GM19455 (cell line): ENCODE data around the gene SNTG2.
"Not testable (repeated sequence)": the region's sequence is repeated elsewhere in the genome, so short reads cannot be mapped to it uniquely, and the experiment has no call there.

ENCODE experiments used
- ATAC-seq: cut with Tn5 transposase; IDR thresholded peaks from one replicate; pipeline ENCODE4 v1.9.1; 2021; ENCODE audit not compliant: unreplicated experiment

SNTG2 gene

GRCh38 chr2:1405124-1405523 lies 454.5 kb downstream of the SNTG2 start:
- ATAC-seq, result no peak

GRCh38 chr2:1405967-1406366 lies 455.3 kb downstream of the SNTG2 start:
- ATAC-seq, result no peak

- no peak for ATAC-seq
Measured at GRCh38 chr2:1406434-1406833, 455.8 kb downstream of the SNTG2 start.

GRCh38 chr2:1407950-1408675 lies 457.5 kb downstream of the SNTG2 start:
- no peak for ATAC-seq

- ATAC-seq, result no peak
Measured at GRCh38 chr2:1413156-1413710, 462.6 kb downstream of the SNTG2 start, which contains the start of gene TPO. TPO (plus strand) TSS chr2:1413463; CDS start chr2:1414409, 946 bp downstream.

GRCh38 chr2:1414121-1414520 lies 463.5 kb downstream of the SNTG2 start:
- ATAC-seq, result no peak

GRCh38 chr2:1414901-1415300 lies 464.3 kb downstream of the SNTG2 start:
- ATAC-seq, result not testable (repeated sequence)

GRCh38 chr2:1415501-1415900 lies 464.9 kb downstream of the SNTG2 start:
- no peak for ATAC-seq
